HG02973 (cell line): ENCODE measurements around the gene ENKUR.

ENCODE experiments used
- ATAC-seq: cut with Tn5 transposase; IDR thresholded peaks from one replicate; pipeline ENCODE4 v1.9.1; 2021; ENCODE audit warnings: moderate library complexity; ENCODE audit not compliant: unreplicated experiment

Gene ENKUR, protein sequence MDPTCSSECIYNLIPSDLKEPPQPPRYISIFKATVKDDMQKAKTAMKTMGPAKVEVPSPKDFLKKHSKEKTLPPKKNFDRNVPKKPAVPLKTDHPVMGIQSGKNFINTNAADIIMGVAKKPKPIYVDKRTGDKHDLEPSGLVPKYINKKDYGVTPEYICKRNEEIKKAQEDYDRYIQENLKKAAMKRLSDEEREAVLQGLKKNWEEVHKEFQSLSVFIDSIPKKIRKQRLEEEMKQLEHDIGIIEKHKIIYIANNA

GRCh38 chr10:25015828-25016375 lies at the start of gene ENKUR:
Gene ENKUR (minus strand): TSS chr10:25016158. CDS start chr10:25015936, 222 bp downstream.
- ATAC-seq, result peak; percentile 68

DNA sequence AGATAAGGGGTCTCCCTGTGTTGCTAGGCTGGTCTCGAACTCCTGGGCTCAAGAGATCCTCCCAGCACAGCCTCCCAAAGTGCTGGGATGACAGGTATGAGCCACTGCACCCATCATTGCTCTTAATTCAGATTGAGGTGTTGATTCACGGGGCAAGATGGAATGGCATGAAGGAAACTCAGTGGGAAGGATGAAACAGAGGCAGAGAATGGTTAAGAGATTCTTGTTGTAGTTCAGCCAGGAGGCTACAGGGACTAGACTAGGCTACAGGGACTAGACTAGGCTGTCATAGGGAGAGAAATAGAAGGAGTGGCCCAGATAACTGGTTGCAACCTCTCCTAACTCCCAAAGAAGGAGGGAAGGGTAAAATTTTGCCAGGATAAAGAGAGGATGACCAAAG lies 48.4 kb upstream of the ENKUR start:
- no peak for ATAC-seq

- no peak for ATAC-seq
Measured at GRCh38 chr10:25063644-25064043, 47.7 kb upstream of the ENKUR start.

- ATAC-seq, result no peak
Measured at GRCh38 chr10:25063157-25063556, 47.2 kb upstream of the ENKUR start.

DNA sequence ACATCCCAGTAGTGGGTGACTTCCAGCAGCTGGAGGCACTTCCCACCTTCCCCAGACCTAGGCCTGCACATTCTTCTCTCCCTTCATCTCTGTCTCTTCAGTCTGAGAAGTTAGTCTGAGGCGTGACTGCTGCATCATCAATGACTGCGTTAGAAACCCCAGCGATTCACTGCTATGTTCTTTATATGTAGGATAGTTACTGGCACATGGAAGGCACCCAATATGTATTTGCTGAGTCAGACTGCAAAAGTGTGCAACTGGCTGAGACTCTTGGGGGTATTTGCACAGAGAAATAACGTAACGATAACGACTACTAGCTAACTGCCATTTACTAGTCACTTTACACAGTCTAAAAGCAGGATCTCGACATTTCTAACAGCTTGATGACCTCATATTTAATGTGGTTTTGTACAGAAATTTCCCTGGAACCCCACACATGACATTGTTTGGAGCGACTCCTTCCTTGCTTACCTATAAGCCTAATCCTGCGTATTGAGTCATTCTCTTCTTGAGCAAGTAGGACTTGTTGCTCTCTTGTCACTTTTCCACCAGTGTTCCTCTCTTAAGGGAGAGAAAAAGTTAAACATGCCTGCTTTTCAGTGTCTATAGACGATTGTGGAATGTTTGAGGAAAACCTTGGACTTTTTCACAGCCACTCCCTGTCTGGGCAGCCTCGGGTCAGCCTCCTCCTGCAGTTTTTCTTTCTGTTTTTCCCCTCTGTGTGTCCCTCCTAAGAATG lies 45.9 kb upstream of the ENKUR start:
- no peak for ATAC-seq

GRCh38 chr10:25061125-25061524 lies 45.2 kb upstream of the ENKUR start:
- no peak for ATAC-seq

- no peak for ATAC-seq
Measured at GRCh38 chr10:25059990-25060389, 44.0 kb upstream of the ENKUR start.

DNA sequence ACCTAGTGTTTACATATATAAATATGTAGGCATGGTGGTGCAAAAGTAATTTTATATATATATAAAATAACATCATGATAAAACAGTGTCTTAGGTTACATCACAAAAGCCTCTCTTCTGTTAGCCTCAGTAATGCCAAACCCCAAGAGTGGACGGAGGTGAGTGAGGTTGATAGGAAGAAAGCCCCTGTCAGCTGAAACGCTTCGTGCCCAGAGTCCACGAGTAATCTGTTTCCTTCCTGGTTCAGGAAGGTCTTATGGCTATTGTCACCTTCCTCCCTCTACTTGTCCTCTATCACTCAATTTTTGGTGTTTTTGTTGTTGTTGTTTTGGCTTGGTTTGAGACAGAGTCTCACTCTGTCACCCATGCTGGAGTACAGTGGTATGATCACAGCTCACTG lies 41.9 kb upstream of the ENKUR start:
- no peak for ATAC-seq

DNA sequence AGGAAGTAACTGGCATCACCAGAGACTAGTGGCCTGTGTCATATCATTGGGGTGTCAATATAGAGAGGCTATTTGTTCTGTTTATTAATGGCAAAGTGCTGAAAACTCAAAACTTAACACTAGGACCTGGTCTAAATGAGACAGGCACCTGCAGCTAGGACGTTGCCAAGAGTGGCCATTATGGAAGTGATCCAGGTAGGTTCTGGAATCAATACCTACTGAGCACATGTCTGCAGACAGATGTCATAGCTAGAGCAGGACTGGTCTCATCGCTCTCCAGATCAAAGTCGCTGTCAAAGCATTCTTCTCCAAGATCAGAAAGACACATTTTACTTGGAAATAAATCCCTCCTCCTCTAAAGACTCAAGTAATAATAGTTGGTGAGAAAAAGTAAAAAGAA lies 40.8 kb upstream of the ENKUR start:
- ATAC-seq, result no peak

GRCh38 chr10:25052012-25052411 lies 36.1 kb upstream of the ENKUR start:
- ATAC-seq, result no peak

DNA sequence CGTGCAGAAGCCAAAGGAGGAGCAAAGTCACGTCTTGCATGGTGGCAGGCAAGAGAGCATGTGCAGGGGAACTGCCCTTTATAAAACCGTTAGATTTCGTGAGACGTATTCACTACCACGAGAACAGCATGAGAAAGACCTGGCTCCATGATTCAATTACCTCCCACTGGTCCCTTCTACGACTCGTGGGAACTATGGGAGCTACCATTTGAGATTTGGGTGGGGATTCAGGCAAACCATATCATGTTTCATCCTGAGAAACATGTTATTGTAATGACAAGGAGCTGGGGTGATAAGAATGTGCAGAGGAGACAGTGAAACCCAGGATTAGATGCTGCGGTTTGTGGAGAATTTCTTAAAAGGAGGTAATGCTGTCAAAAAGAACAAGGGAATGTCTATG lies 34.4 kb upstream of the ENKUR start:
- ATAC-seq, result no peak

- no peak for ATAC-seq
Measured at GRCh38 chr10:25049966-25050365, 34.0 kb upstream of the ENKUR start.

- ATAC-seq, result no peak
Measured at GRCh38 chr10:25048450-25048849, 32.5 kb upstream of the ENKUR start.

- no peak for ATAC-seq
Measured at GRCh38 chr10:25047591-25048301, 31.8 kb upstream of the ENKUR start.

DNA sequence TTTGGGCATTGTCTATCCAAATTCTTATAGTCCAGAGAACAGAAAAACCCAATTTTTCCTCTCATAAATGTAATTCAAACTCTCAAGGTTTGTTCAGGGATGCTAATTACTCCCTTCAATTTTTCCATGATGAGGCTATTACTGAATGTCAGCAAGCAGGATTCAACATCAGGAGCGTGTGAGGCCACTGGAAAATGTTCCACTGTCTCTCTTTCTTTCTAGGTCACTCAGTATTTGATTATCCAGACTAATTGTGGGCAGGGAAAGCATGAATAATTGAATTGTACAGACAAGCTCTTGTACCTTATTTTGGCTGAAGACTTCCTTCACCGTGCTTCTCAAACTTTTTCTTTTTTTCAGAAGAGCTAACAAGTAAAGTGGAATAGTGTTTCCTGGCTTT lies 31.1 kb upstream of the ENKUR start:
- no peak for ATAC-seq

- ATAC-seq, result no peak
Measured at GRCh38 chr10:25046641-25047040, 30.7 kb upstream of the ENKUR start.

DNA sequence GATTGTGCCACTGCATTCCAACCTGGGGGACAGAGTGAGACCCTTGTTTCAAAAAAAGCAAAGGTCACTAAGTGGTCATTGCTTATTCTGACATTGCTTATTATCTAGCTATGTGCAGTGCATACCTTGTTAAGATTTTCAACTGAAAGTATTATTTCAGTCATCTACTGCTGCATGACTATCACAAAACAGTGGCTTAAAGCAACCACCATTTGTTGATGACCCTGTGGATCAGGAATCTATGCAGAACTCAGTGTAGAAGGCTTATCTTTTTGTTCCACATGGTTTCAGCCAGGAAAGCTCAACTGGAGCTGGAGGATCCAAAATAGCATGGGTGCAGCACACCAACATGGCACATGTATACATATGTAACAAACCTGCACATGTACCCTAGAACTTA lies 23.6 kb upstream of the ENKUR start:
- no peak for ATAC-seq

DNA sequence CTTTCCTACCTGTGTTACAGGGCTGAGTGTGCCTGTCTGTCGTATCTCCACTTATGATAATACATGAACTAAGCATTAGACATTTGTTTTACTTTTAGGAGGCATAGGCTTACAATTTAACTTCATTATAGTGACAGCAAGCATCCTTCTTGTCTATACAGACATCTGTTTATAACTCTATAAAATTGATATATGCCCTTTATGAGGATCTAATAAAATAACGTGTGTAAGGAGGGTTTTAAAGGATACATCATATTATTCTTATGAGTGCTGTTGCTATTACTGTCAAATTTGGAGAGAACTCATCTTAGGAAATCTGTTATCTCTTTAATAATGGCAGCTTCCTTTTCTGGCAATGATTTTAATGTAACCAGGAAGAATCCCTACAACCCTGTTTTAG lies 22.4 kb upstream of the ENKUR start:
- ATAC-seq, result no peak

- no peak for ATAC-seq
Measured at GRCh38 chr10:25036381-25036780, 20.4 kb upstream of the ENKUR start.

- no peak for ATAC-seq
Measured at GRCh38 chr10:25029519-25029918, 13.6 kb upstream of the ENKUR start.

GRCh38 chr10:25028711-25029110 lies 12.8 kb upstream of the ENKUR start:
- ATAC-seq, result no peak

DNA sequence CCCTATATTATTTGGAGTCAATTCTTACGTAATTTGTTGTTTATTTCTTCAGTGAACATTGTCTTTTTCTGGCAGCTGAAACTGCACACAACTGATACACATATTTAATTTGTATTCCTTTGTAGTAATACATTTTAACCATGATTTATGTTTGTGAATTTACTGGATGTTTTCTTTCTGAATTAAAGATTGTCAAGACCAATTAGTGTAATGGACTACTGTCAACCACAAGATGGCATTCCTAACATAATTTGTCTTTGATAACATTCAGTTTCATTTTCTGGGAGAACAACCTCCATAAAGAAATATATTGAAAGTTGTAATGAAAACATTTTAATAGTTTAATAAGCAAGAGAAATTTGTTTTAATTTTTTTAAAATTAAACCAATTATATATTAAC lies 10.5 kb upstream of the ENKUR start:
- no peak for ATAC-seq
